T1000 (cell line): ENCODE results near the gene DGKG.

Source experiments
- DNase-seq: peaks from one replicate; lab custom pipeline; 2025; ENCODE audit warnings: mixed read lengths; lab: John Stamatoyannopoulos, UW

DGKG gene

GRCh38 chr3:186367631-186368030, 5.6 kb upstream of the DGKG start:
- no peak for DNase-seq

- no peak for DNase-seq
Observed at GRCh38 chr3:186366206-186366605, 4.2 kb upstream of the DGKG start.

GRCh38 chr3:186365202-186365974, 3.4 kb upstream of the DGKG start:
- no peak for DNase-seq

GRCh38 chr3:186362988-186363387, 954 bp upstream of the DGKG start:
- no peak for DNase-seq

- no peak for DNase-seq
Observed at GRCh38 chr3:186362537-186362842, 456 bp upstream of the DGKG start.

- DNase-seq = no peak
Observed at GRCh38 chr3:186361246-186361761, 730 bp downstream of the DGKG start.

GRCh38 chr3:186360779-186361178, 1.3 kb downstream of the DGKG start:
- no peak for DNase-seq

GRCh38 chr3:186359078-186359477, 3.0 kb downstream of the DGKG start:
- no peak for DNase-seq

GRCh38 chr3:186356152-186356551, 5.9 kb downstream of the DGKG start:
- no peak for DNase-seq

- no peak for DNase-seq
Observed at GRCh38 chr3:186354100-186354499, 7.9 kb downstream of the DGKG start.

GRCh38 chr3:186352369-186352768, 9.7 kb downstream of the DGKG start:
- no peak for DNase-seq

GRCh38 chr3:186342197-186342596, 19.8 kb downstream of the DGKG start:
- DNase-seq = no peak

GRCh38 chr3:186340204-186340603, 21.8 kb downstream of the DGKG start:
- no peak for DNase-seq

- no peak for DNase-seq
Observed at GRCh38 chr3:186339180-186339918, 22.7 kb downstream of the DGKG start.

- no peak for DNase-seq
Observed at GRCh38 chr3:186333256-186333655, 28.8 kb downstream of the DGKG start.

GRCh38 chr3:186330772-186331460, 31.1 kb downstream of the DGKG start:
- no peak for DNase-seq

GRCh38 chr3:186329589-186329988, 32.4 kb downstream of the DGKG start:
- DNase-seq = no peak

- no peak for DNase-seq
Observed at GRCh38 chr3:186327912-186328487, 34.0 kb downstream of the DGKG start.

GRCh38 chr3:186322761-186323160, 39.3 kb downstream of the DGKG start:
- no peak for DNase-seq

- DNase-seq = no peak
Observed at GRCh38 chr3:186321746-186322145, 40.3 kb downstream of the DGKG start.

GRCh38 chr3:186320862-186321568, 41.0 kb downstream of the DGKG start:
- DNase-seq = no peak

- DNase-seq = no peak
Observed at GRCh38 chr3:186319945-186320344, 42.1 kb downstream of the DGKG start.
